ENCODE measurements around the gene TXNRD3. TPM values are rescaled to one million over a fixed set of nuclear protein-coding genes. Genes with fewer than 3 reads are reported as not detected.

The TXNRD3 gene
- total RNA-seq, 2 donors from 2014 or later = 7.4 to 8.3 TPM

GRCh38 chr3:126567696-126568438, 87.1 kb downstream of the TXNRD3 start:
- ATAC-seq (ENCODE audit: insufficient number of reproducible peaks, low FRiP score, low read depth) = no peak
- DNase-seq (ENCODE audit: low spot score) = no peak
- no peak overlapping the region for H3K27ac ChIP-seq

GRCh38 chr3:126562737-126563276, 92.1 kb downstream of the TXNRD3 start:
- no peak for DNase-seq (ENCODE audit: low spot score)
- no peak for ATAC-seq (ENCODE audit: insufficient number of reproducible peaks, low FRiP score, low read depth)
- Histone ChIP-seq H3K4me3 (no peak overlapping the region), H3K36me3 (no peaks in the 10 kb centered on the region), H3K27me3 (replicated peaks; ENCODE audit: insufficient read depth) (no peaks in the 10 kb centered on the region), H3K27ac (no peak overlapping the region), H3K4me1 (ENCODE audit: control insufficient read depth in 1 of 2, low read depth in 2 of 2) (no peaks in the 10 kb centered on the region), H3K9me3 (peaks cover 7% of the 10 kb centered on the region)
- TF ChIP-seq CTCF (IDR thresholded peaks at IDR 0.05) = no peak

More at GRCh38 chr3:126567696-126568438, 87.1 kb downstream of the TXNRD3 start:
- H3K36me3 ChIP-seq = no peaks in the 10 kb centered on the region
- no peak overlapping the region for H3K4me3 ChIP-seq
- H3K4me1 ChIP-seq (ENCODE audit: control insufficient read depth in 1 of 2, low read depth in 2 of 2) = no peaks in the 10 kb centered on the region
- no peak for TF ChIP-seq CTCF (IDR thresholded peaks at IDR 0.05)
- no peaks in the 10 kb centered on the region for H3K27me3 ChIP-seq (replicated peaks; ENCODE audit: insufficient read depth)
- peaks cover 2% of the 10 kb centered on the region for H3K9me3 ChIP-seq

- H3K36me3 ChIP-seq = no peaks in the 10 kb centered on the region
- DNase-seq (ENCODE audit: low spot score) = no peak
- H3K4me3 ChIP-seq = no peak within 1 kb of the TSS
- TF ChIP-seq CTCF (IDR thresholded peaks at IDR 0.05) = no peak
- no peaks in the 10 kb centered on the region for H3K4me1 ChIP-seq (ENCODE audit: control insufficient read depth in 1 of 2, low read depth in 2 of 2)
- no peaks in the 10 kb centered on the region for H3K27me3 ChIP-seq (replicated peaks; ENCODE audit: insufficient read depth)
- no peak within 1 kb of the TSS for H3K27ac ChIP-seq
- no peak for ATAC-seq (ENCODE audit: insufficient number of reproducible peaks, low FRiP score, low read depth)
- H3K9me3 ChIP-seq = peaks cover 7% of the 10 kb centered on the region
These were observed 96.4 kb downstream of the TXNRD3 start, which contains the start of gene C3orf22 for GRCh38 chr3:126558336-126559071. Gene C3orf22 (minus strand): TSS chr3:126558932. CDS start chr3:126553390, 5,542 bp downstream.

GRCh38 chr3:126557761-126558160, 97.2 kb downstream of the TXNRD3 start:
- Histone ChIP-seq H3K27me3 (replicated peaks; ENCODE audit: insufficient read depth) (no peaks in the 10 kb centered on the region), H3K27ac (no peak overlapping the region), H3K4me3 (no peak overlapping the region), H3K4me1 (ENCODE audit: control insufficient read depth in 1 of 2, low read depth in 2 of 2) (no peaks in the 10 kb centered on the region), H3K9me3 (peaks cover 4% of the 10 kb centered on the region), H3K36me3 (no peaks in the 10 kb centered on the region)
- ATAC-seq (ENCODE audit: insufficient number of reproducible peaks, low FRiP score, low read depth) (no peak), DNase-seq (ENCODE audit: low spot score) (no peak)
- no peak for TF ChIP-seq CTCF (IDR thresholded peaks at IDR 0.05)

GRCh38 chr3:126557415-126557745, 97.5 kb downstream of the TXNRD3 start:
- no peak for ATAC-seq (ENCODE audit: insufficient number of reproducible peaks, low FRiP score, low read depth)
- no peak for TF ChIP-seq CTCF (IDR thresholded peaks at IDR 0.05)
- Histone ChIP-seq H3K4me1 (ENCODE audit: control insufficient read depth in 1 of 2, low read depth in 2 of 2) (no peaks in the 10 kb centered on the region), H3K36me3 (no peaks in the 10 kb centered on the region), H3K4me3 (no peak overlapping the region), H3K27ac (no peak overlapping the region), H3K27me3 (replicated peaks; ENCODE audit: insufficient read depth) (no peaks in the 10 kb centered on the region), H3K9me3 (peaks cover under 1% of the 10 kb centered on the region)
- no peak for DNase-seq (ENCODE audit: low spot score)
